SKM-1 treated with dmso at 0.1 percent for 144 hours (cell line): ENCODE measurements around the gene BCAS3.
A peak's percentile ranks its signal among the peaks of the same experiment; 100 is the strongest.
"Not testable (repeated sequence)": the region's sequence is repeated elsewhere in the genome, so short reads cannot be mapped to it uniquely, and the experiment has no call there.

Experiments used
- DNase-seq: peaks from one replicate; lab custom pipeline; 2025; ENCODE audit not compliant: unreplicated experiment; lab: John Stamatoyannopoulos, UW

BCAS3 gene

DNA sequence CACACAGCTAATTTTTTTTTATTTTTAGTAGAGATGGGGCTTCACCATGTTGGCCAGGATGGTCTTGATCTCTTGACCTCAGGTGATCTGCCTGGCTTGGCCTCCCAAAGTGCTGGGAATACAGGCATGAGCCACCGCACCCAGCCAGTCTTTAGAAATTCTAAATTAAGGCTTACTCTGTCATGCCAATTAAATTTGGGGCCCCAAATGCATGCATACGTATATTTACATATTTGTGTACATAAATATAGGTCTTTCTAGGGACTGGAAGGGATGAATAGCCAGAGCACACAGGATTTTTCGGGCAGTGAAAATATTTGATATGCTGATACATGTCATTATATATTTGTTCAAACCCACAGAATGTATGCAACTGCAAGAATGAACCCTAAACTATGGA, 105.1 kb downstream of the BCAS3 start:
- DNase-seq, result no peak

DNA sequence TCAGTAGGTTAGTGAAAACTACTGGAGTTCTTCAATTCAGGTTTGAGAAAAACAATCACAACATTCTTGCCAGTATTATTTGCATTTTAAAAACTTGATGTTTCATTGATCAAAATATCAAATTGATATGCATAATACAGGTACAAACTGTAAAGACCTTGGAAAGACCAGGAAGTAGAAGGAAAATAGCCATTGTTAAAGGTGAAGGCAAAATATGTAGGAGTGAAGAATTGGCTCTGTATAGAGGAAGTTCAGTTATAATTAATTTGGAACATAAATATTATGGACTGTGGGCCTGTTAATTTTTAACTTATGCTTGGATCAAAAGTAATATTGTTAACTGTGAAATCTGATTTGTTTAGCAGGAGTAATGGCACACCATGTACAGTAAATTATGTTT, 112.6 kb downstream of the BCAS3 start:
- DNase-seq, result no peak

DNA sequence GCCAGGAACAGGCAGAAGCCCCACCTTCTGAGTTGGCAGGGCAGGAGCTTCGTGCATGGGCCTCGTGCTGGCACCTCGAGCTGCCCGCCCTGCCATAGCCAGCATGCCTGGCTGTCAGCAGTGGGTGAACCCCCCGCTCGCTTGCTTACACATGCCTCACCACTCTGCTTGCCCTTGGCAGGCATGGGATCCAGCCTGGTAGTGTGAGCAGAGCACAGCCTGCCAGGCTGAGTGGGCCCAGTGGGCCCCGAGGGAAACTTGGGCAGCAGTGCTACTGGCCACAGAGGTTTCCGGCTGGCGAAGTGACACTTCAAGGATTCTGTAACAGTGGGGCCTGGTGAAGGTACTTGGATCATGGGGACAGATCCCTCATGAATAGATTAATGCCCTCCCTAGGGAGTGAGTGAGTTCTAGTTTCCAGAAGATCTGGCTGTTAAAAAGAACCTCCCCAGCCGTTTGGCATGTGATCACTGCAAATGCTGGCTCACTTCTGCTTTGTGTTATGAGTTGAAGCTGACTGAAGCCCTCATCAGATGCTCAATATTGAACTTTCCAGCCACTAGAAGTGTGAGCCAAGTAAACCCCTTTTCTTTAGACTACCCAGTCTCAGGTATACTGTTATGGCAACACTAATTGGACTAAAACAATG, 114.7 kb downstream of the BCAS3 start:
- no peak for DNase-seq

DNA sequence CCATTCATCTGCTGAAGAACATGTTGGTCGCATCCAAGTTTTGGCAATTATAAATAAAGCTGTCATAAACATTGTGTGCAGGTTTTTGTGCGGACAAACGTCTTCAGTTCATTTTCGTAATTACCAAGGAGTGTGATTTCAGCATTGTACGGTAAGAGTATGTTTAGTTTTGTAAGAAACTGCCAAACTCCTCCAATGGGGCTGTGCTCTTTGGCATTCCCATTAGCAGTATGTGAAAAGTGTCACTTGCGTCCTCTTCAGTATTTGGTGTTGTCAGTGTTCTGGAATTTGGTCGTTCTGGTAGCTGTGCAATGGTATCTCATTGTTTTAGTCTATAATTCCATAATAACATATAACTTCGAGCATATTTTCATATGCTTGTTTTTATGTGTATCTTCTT, 120.9 kb downstream of the BCAS3 start:
- DNase-seq, result no peak

DNA sequence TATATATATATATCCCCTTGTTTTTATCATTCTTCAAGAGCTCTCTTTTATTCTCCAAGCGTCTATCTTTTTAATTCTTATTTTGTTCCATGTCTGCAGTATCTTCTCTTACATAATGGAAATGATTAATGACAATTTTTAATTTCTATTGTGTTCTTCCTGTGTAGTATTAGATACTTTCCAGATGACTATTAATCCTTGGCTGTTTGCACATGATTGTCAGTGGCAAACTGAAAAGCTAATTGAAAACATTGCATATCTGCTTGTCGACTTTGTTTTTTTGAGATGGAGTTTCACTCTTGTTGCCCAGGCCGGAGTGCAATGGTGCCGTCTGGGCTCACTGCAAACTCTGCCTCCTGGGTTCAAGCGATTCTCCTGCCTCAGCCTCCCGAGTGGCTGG, 124.7 kb downstream of the BCAS3 start:
- DNase-seq, result no peak

DNA sequence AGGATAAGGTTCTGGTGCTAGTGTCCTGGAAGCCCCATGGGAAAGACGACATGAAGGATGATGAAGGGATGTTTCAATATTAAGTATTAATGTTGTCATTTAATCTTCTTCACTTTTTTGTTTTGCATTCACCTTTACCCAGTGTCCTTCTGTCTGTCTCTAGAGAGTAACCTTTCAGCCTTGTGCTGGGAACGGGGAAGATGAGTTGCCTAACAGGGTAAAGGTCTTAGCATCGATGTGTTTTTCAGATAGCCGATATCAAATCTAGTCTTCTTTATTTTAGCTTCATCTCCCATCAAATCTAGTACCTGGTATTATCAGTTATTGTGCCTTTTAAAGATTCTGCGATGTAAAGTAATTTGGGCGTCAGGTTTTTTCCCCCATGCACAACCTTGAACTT, 125.4 kb downstream of the BCAS3 start:
- no peak for DNase-seq

DNA sequence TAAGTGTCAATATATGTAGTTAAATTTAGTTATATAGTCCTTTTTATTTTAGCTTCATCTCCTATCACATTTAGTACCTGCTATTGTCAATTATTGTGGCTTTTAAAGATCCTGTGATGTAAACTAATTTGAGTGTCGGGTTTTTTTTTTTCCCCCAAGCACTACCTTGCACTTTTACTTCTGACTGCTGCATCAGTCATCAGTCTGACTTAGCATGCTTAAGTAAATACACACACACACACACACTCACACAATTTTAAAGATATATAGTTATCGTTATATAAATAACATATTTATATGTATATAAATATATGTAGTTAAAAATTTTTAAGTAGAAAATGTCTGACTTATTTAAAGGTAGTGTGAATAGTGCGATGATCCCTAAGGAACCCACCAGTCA, 127.2 kb downstream of the BCAS3 start:
- DNase-seq, result no peak

DNA sequence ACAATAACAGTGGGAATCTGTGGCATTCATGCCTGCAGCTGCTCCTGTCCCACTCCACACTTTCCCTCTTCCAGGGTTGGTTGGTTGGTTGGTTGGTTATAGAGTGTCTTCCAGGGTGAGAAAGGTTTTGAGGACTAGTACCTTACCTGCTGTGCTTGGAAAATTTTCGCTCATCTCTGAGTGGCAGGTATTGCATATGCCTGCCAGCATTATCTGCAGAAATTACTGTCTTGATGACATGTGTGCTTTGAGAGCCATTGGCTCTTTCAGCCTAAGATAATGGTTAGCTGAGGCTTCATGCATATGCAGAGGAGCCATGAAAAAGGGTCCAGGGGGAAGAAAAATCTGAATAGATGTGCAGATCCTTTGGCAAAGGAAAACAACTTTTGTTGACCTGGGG, 131.8 kb downstream of the BCAS3 start:
- DNase-seq, result no peak

DNA sequence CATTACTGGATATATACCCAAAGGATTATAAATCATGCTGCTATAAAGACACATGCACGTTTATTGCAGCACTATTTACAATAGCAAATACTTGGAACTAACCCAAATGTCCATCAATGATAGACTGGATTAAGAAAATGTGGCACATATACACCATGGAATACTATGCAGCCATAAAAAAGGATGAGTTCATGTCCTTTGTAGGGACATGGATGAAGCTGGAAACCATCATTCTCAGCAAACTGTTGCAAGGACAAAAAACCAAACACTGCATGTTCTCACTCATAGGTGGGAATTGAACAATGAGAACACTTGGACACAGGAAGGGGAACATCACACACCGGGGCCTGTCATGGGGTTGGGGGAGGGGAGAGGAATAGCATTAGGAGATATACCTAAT, 137.3 kb downstream of the BCAS3 start:
- DNase-seq, result not testable (repeated sequence)

DNA sequence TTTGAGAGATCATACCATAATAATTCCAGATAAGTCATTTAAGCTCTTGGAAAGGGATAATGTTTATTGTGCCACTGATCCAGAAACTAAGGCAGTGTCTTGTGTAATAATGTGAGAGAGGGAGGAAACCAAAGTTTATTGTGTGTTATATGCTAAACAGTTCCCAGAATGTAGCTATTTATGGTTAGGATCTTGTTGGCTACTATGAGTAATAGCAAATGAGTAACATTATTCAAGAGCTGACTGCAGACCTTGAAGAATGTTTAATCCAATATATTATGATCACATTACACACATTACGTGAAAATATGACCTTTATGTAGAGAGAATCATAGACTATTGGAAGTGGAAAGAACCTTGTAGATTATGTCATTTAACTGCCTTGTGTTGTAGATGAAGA, 139.5 kb downstream of the BCAS3 start:
- DNase-seq, result no peak

DNA sequence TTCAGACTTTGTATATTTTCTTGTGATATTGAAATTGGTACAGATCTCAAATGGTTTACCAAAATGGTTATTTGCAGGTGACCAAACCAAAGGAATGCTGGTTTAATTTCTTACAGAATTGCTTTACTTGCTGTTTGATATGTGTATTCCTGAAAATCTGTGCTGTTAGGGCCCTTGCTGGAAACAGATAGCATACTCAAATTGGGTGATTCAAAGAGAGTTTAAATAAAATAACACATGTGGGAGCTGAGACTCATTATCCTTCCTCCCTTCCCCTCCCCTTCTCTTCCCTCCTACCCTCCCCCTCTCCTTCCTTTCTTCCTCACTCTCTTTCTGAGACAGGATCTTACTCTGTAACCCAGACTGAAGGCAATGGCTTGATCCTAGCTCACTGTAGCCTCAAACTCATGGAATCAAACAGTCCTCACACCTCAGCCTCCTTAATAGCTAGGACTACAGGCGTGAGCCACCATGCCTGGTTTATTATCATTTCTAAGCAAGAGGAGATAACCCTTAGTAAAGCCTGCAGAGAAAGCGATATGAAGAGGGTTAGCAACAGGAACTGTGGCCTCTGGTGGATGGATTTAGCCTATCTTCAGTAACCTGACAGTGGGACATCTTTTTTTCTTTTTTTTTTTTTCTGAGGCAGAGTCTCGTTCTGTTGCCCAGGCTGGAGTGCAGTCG, 141.9 kb downstream of the BCAS3 start:
- no peak for DNase-seq

DNA sequence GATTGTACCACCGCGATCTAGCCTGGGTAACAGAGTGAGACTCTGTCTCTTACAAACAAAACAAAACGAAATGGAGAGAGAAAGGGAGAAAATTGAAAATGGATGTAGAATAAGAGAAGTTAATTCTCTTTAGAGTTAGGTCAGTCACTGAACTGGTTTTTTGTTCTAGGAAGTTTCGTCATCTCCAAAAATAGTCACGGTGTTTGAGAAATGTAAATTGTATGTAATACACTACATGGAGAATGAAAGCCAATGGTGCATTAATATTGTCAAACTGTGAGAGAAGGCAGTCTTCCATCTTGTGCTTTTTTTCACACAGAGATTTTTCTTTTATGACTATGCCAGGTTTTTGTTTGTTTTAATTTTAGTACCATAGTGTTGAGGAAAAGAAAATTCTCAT, 145.9 kb downstream of the BCAS3 start:
- DNase-seq, result peak; percentile 15

DNA sequence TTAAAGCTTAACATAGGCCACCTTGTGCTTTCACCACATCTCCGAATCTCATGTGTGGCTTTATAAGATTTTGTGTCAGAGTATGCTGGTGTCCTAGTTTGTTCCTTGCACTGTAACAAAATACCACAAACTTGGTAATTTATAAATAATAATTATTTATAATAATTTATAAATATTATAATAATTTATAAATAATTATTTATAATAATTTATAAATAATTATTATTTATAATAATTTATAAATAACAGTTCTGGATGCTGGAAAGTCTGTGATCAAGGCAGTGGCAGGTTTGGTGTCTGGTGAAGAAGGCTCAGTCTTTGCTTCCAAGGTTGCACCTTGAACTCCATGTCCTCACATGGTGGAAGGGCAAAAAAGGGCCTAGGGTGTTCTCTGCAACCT, 147.7 kb downstream of the BCAS3 start:
- no peak for DNase-seq

DNA sequence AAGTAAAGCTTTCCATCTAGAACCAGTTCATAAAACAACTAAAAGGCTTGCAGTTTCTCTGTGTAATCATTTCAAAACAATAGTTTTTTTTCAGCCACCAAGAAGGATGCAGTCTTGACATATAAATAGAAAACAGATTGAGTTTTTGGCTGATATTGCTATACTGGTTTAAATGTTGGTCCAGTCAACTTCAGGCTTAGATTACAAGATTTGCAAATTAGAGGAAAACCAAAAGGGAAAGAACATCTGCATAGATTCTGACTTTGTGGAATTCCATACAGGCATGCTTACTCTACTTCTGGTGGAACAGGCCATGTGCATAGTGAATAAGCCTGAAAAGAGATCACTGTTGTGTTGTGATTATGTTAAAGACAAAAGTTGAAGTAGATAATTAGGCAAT, 150.3 kb downstream of the BCAS3 start:
- no peak for DNase-seq

DNA sequence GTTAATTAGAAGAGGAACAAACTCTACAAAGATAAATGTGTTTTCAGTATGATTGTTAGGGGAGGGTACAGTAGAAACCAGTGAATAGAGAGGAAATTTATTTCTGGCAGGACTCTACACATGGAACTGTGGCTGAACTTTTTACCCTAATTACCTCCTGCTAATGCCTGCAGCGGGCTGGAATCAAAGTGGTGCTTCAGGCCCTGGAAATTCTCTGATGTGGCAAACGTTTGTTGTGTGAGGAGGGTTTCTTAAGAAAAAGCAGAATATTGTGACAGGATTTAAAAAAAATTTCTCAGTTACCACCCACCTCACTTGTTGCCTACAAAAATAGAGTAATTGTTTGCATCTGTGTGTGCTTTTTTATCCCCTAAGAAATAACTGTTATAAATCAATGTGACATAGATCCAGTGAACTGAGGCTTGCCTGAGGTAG, 154.5 kb downstream of the BCAS3 start:
- DNase-seq, result no peak

DNA sequence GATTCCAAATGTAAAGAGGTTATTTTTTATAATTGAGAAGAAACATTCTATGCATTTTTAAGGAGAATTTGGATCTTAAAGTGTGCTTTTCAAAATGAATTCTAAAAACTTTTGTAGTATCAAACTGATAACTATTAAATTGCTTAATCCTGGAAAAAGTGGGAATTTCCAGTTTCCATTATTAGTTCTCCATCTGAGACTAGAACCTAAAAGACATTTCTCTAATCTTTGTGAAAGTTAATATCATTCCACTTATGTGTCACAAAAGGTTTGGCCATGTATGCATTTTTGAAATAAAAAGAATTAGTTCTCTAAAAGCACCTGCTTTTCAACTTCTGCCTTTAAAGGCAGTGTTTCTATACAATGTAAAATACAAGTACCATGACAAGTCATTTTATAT, 155.0 kb downstream of the BCAS3 start:
- DNase-seq, result no peak

DNA sequence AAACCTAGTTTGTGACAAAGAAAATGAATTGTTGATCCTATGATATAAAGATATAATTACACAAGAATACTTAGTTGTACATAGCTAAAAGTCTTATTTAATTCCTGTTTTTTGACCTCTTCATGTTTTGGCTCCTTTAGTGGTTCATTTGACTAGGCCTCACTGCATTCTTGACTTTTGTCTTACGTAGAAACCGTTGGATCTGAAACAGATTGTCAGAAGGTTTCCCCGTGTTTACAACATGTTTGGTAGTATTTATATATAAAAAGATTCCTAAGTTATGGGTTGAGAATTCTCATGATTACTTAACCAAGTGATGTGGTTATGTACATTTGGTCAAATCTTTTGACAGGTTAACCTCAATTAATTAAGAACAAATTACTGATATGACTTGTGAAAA, 162.8 kb downstream of the BCAS3 start:
- no peak for DNase-seq

DNA sequence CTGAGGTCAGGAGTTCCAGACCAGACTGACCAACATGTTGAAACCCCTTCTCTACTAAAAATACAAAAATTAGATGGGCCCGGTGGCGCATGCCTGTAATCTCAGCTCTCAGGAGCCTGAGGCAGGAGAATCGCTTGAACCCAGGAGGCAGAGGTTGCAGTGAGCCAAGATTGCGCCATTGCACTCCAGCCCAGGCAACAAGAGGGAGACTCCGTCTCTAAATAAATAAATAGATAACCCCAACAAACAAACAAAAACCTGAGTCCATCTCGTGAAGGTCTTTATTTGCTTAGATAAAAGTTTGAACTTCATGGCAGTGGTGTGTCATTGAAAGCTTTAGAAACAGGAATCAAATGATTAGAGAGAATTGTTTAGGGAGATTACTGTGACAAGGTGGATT, 167.4 kb downstream of the BCAS3 start:
- no peak for DNase-seq

DNA sequence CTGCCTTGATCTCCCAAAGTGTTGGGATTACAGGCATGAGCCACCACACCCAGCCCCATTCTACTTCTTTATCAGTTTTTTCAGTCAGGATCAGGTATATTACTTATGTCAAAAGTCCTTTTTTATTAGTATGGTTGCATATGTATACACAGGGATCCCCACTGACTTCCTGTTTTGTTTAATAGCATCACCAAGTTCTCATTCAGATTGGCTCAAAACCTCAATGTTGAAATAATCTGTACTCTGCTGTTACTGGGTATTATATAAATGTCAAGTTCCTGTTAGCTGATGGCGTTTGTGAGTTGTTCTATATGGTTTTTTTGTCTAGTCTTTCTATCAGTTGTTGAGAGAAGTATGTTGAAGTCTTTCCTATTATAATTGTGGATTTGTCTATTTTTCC, 168.5 kb downstream of the BCAS3 start:
- no peak for DNase-seq

DNA sequence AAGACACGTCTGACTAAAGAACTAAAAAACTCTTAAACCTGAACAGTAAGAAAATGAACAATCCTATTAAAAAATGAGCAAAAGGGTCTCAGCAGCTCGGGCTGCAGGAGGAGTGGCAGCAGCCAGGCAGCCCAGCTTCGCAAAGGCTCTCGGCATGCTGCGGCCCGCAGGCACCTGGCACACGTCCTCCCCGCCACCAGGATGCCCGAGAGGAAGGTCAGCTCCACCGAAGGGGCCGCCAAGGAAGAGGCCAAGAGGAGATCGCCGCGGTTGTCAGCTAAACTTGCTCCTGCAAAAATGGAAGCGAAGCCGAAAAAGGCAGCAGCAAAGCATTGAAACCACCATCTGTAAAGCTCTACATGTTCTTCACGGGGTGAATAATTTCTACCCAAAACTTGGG, 173.5 kb downstream of the BCAS3 start:
- DNase-seq, result no peak

DNA sequence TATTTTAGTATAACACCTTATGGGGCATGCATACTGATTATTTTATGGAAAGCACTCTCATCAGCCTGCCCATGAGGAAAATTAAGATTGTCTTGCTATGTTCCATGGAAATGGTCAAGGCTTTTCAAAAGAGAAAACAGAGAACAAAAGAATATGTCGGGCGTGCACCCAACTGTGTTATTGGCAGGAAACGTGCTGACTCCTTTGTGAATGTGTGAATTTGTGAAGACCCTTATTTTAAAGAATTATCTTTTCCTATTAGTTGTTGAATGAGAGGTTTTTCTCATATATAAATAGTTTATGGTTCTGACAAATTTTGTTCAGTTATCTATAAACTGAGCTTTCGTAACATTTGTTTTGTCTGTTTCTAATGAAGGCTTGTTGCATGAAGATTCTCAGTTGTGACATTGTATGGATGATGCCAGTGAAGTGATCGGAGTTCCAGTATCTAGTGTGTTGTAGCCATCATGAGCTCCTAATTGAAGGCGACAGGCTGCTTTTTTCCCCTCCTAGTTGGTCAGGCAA, 180.0 kb downstream of the BCAS3 start:
- no peak for DNase-seq

DNA sequence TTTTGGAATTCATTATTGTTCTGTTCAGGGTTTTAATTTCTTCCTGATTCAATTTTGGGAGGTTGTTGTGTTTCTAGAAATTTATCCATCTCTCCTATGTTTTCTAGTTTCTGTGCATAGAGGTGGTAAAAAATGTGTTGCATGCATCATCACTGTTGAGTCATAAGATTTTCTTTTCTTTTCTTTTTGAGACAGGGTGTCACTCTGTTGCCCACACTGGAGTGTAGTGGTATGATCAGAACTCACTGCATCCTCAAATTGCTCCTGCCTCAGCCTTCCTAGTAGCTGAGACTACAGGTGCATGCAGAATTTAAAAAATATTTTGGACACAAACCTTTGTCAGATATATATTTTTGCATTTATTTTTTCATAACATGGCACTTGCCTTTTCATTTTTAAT, 184.8 kb downstream of the BCAS3 start:
- DNase-seq, result no peak
